ENCODE measurements around the gene RAB40AL.
A peak's percentile ranks its signal among the peaks of the same experiment; 100 is the strongest.
"Not testable (repeated sequence)": the region's sequence is repeated elsewhere in the genome, so short reads cannot be mapped to it uniquely, and the experiment has no call there.

Gene RAB40AL, protein sequence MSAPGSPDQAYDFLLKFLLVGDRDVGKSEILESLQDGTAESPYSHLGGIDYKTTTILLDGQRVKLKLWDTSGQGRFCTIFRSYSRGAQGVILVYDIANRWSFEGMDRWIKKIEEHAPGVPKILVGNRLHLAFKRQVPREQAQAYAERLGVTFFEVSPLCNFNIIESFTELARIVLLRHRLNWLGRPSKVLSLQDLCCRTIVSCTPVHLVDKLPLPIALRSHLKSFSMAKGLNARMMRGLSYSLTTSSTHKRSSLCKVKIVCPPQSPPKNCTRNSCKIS

DNA sequence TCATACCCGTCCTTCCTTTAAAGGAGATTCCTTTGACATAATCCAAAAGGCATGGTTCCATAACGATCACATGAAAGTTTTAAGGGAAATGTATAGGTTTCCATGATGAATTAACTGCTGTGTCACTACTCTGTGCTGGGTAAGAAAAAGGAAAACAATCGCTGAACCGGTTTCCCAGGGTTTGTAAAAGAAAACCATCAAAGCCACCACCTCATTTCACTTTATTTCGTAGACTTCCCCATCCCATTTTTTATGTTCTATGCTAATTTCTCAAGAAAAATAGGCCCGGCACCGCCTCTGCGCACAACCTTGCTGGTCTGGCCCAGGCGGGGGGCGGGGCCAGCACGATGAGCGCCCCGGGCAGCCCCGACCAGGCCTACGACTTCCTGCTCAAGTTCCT is at the start of gene RAB40AL:
Gene RAB40AL, plus strand, starts transcription at position 301 of the 400 bp plus-strand sequence. Its CDS starts 47 bp downstream, at position 348.
- DNase-seq = not testable (repeated sequence)

DNA sequence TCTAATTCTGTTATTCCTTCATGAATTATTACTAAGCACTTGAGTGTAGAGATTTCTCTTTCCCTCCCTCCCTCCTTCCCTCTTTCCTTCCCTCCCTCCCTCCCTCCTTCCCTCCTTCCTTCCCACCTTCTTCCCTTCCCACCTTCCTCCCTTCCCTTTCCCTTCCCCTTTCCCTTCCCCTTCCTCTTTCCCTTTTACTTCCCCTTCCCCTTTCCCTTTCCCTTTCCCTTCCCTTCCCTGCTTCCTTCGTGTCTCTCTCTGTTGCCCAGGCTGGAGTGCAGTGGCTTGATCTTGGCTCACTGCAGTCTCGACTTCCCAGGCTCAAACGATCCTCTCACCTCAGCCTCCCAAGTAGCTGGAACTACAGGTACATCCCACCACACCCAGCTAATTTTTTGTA is 49.4 kb upstream of the RAB40AL start:
- DNase-seq = no peak

DNA sequence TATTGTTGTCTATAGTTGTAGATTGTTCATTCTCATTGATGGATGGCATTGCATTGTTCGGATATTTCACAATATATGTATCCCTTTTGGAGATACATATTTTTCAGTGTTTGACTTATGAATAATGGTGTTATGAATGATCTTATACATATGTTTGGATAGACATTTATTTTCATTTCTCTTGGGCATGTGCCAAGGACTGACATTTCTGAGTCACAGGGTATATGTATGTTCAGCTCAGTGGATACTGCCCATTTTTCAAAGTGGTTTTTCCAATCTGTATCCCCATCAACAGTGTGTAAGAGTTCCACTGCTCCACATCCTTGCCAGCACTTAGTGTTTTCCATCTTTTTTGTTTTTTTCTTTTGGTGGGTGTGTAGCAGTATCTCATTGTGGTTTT is 45.0 kb upstream of the RAB40AL start:
- DNase-seq = no peak

DNA sequence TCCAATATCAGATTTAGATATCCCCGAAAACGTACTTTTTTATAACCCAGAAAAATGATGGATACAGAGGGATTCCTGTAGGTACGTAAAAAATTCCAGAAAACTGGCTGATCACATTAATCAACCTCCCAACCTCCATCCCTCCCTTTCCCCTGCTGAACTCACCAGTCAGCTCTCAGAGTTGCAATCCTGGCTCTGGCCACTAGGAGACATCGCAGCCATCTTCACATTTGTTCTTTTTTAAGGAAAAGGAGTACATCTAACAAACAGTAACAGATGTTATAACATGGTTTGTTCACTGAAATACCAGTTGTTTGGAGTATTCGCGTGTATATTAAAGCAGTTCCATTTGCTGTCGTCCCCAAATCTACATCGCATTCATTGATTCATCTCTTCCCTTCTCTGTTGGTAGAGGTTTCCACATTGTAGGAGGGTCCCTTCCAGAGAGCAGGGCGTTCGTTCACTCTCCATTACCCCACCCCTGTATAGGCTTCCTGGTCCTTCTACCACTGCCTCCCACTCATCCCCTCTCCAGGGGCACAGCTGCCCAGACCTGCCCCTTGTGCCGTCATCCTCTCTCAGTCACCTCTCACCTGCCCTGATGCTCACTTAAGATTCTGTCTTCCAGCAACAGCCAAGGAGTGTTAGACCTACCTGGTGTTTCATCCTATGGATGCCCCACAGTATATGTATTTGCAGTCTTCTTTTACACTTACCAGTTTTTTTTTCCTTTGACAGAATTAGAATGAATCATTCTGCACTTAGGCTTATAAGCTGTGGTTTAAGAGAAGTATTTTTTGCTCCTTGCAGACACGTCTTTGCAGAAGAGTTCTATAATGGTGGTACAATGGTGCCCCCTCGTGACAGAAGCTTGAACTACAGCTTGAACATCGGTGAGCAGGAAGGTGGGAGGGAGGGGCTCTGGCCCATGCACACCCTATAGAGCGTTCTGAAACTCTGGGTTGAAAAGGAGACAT is 36.8 kb upstream of the RAB40AL start:
- DNase-seq = peak; percentile 3 to 63 (median 48)

DNA sequence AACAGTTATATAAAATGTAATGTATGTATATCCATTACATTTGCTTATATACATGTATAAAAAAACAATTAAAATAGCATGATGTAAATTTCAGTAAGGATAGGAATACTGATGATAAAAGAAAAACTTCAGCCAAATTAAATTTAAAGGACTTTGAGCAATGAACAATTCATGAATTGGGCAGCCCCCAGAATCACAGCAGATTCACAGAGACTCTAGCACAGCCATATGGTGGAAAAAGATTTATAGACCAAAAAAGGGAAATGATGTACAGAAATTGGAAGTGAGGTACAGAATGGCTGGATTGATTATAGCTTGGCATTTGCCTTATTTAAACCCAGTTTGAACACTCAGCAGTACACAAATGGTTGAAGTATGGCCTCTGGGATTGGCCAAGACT is 34.7 kb upstream of the RAB40AL start:
- no peak for DNase-seq

DNA sequence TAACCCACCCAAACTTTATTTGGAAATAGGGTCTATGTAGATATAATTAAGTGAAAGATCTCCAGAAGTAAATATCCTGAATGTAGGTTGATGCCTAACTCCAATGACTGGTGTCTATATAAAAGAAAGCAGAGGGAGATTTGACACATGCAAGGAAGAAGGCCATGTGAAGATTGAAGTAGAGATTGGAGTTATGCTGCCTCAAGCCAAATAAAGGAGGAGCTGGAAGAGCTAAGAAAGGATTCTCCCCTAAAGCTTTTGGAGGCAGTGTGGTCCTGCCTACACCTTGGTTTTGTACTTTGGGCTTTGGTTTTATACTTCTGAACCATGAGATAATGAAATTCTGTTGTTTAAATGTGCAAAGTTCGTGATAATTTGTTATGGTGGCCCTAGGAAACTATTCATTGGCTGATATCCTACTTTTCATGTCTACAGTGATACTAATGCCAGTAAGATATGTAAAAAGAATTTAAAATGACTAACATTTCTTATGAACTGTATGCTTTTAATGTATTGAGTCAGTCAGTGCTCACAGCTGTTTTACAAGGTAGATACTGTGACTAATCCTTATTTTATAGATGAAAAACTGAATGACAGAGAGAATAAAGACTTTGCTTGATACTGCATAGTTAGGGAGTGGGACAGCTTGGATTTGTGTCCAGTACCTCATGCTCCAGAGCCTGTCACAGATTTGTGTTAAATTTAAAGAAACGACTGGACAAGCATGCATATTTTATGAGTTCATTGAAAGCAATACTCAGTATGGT is 5.9 kb upstream of the RAB40AL start:
- DNase-seq = no peak

DNA sequence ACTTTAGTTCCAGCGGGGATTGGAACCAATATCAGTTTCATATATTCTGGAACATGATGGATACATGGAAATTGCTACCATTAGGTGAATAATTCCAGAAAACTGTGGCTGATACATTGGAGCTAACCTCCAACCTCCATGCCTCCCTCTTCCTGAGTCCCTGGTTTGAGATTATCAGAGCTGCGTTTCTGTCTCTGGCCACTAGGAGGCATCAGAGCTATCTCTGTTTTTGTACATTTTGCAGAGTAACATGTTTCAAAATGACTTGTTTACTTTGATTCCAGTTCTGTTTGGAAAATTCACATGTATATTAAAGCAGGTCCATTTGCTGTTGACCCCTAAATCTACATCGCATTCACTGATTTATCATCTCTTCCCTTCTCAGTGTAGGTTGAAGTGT is 2.4 kb upstream of the RAB40AL start:
- DNase-seq = peak in 2 of 4 experiments; percentile 0 to 2

DNA sequence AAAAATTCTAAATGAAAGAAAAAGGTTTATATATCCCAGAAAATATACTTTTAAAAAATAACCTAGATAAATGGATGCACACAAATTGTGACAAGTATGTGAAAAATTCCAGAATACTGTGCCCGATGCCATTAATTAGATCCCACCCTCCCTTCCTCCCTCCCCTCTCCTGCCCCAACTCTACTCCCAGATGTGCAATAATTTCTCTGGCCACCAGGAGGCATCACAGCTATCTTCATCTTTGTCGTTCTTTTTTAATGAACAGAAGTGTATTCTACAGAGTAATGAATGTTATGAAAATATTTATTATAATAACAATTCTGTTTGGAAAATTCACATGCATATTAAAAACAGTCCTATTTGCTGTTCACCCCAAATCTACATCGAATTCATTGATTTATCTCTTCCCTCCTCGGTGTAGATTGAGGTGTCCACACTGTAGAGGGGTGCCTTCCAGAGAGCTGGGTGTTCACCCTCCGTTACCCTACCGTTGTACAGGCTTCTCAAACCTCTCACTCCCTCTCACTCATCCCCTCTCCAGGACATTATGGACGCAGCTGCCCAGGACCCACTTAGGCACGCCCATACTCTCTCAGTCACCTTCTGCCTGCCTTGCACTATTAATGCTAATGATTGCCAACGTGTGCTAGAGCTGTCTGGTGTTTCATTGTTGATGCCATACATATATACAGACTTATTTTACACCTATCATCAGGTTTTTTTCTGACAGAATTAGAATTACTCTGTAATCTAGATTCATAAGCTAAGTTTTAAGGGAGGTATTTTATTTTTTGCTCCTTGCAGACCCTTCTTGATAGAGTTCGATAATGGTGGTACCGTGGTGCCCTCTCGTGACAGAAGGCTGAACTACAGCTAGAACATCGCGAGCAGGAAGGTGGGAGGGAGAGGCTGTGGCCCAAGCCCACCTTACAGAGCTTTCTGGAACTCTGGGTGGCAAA is 14.1 kb downstream of the RAB40AL start:
- peak; percentile 0 to 26 (median 15) for DNase-seq

DNA sequence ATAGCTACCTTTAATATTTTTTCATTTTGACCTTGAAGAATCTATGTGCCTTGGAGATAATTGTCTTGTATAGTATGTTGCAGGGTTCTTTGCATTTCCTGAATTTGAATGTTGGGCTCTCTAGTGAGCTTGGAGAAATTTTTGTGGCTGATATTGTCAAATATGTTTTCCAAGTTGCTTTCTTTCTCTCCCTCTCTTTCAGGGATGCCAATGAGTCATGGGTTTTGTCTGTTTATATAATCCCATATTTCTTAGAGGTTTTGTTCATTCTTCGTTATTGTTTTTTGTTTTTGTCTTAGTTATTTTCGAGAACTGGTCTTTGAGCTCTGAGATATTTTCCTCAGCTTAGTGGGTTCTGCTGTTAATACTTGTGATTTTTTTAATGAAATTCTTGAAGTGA is 20.7 kb downstream of the RAB40AL start:
- no peak for DNase-seq

DNA sequence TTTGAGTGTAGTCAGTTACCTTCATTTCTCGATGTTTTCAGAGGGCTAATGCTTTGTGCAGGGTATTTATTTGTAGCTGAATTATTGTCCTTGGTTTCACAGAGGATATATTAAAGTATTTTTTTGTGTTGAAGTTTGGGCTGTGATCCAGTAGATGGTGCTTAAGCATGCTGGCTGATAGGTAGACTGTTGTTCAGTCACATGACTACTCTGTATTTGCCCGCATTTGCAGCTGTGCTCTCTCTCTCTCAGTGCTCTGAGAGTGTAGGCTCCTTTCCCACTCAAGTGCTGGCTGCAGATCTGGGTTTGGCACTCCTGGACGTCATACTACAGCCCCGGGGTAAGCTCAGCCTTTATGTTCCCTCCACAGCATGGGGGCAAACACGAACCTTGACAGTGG is 21.7 kb downstream of the RAB40AL start:
- no peak for DNase-seq

DNA sequence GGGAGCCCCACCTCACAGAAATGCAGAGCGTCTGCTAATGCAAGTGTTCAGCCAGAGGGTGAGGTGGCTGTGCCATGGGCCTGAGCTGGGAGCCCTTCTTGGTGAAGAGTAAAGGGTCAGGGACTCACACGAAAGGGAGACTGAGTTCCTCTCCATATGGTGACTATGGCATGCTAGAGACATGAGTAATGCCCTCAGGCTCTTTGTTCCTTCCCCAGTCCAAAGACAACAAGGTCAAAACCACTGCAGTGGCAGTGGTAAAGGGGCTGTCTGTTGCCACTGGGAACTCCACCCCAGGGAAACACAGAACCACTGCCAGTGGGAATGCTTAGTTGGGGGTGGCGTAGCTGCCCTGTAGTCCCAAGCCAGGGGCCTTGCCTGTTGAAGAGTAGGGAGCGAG is 22.4 kb downstream of the RAB40AL start:
- DNase-seq = no peak

DNA sequence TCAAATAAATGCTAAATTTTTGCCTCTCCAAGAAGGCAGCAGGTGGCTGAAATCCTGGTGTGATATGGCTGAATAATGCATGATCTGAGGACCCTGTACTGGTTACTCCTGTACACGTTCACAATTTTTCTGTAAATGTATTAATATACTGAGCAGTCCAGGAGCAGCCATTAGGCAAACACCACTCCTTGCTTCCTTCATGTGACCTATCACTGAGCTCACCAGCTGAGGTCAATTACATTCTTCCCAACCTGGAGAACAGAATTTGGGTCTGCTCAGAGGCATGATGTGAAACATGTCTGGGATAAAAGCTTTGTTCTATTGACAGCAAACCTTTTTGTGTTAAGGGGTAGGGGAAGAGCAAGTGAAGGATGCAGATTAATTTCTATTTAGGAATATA is 26.9 kb downstream of the RAB40AL start:
- DNase-seq = no peak

DNA sequence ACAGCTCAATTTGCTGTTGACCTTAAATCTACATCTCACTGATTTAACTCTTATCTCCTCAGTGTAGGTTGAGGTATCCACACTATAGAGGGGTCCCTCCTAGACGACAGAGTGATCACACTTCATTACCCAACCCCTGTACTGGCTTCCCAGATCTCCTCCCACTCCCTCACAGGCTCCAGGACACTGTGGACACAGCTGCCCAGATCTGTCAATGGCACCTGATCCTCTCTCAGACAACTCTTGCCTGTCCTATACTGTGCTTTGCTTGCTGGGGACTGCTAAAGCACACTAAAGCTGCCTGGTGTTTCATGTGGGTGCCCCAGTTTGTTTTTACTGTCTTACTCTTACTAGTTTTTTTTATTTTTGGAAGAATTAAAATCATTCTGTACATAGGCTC is 27.9 kb downstream of the RAB40AL start:
- no peak for DNase-seq

DNA sequence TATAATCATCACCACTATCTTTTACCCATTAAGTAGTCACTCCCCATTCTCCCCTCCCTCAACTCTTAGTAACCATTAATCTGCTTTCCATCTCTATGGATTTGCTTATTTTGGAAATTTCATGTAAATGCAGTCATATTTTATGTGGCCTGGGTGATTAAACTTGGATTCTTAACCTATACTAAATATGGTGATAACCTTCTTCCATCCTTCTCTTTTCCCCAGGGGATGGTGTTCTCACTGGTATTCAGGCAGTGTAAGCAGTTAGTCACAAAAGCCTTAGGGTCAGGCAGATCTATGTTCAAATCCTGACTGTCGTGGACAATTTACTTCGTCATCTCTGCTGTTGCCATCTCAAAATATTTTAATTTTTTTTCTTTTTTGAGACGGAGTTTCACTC is 29.6 kb downstream of the RAB40AL start:
- DNase-seq = no peak

DNA sequence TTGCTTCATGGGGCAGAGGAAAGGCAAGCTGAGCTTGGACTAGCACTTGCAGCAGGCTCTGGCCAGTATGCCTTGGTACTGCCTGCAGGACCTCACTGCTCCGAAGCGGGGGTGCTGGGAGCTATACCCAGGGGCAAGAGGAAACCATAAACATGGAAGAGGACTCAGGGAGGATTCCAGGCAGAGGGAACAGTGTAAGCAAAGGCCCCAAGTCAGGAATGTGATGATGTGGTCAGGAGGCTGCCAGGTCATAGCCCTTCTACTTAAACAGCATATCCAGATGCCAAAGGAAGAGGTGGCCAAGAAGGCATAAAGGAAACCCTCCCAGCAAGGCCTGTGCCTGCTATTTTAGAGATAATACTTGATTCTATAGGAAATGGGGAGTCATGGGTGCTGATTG is 31.1 kb downstream of the RAB40AL start:
- DNase-seq = no peak

DNA sequence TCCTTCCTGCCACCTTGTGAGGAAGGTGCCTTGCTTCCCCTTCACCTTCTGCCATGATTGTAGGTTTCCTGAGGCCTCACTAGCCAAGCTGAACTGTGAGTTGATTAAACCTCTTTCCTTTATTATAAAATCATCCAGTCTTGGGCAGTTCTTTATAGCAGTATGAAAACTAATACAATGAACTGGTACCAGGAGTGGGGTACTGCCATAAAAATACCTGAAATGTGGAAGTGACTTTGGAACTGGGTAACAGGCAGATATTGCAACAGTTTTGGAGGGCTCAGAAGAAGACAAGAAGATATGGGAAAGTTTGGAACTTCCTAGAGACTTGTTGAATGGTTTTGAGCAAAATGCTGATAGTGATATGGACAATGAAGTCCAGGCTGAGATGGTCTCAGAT is 34.5 kb downstream of the RAB40AL start:
- DNase-seq = not testable (repeated sequence)

DNA sequence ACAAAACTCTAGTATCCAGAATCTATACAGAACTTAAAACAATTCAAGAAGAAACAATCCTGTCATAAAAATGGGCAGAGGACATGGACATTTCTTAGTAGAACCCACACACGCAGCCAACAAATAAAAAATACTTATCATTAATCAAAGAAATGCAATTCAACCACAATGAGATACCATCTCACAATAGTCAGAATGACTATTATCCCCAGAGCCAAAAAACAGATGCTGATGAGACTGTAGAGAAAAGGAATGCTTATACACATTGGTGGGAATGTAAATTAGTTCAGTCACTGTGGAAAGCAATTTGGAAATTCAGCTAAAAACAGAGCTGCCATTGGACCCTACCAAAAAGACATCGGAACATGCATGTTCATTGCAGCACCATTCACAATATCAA is 37.9 kb downstream of the RAB40AL start:
- DNase-seq = no peak

DNA sequence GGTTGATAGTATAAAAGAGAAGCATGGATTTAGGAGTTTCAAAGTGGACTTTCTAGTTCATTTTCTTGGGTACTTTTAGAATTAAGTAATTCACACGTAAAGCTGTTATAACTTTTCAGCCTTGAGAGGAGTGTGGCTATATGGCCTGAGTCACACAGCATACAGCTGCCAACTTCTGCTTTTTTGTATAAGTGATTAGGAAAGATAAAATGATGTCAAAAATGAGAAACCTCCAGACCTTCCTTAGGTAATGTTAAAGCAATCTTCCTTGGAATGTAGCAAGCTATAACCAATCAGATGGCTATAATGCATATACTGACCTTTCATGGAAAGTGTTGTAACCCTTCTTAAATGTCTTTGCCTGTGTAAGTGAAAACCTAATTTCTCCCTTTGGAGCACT is 39.2 kb downstream of the RAB40AL start:
- DNase-seq = no peak

DNA sequence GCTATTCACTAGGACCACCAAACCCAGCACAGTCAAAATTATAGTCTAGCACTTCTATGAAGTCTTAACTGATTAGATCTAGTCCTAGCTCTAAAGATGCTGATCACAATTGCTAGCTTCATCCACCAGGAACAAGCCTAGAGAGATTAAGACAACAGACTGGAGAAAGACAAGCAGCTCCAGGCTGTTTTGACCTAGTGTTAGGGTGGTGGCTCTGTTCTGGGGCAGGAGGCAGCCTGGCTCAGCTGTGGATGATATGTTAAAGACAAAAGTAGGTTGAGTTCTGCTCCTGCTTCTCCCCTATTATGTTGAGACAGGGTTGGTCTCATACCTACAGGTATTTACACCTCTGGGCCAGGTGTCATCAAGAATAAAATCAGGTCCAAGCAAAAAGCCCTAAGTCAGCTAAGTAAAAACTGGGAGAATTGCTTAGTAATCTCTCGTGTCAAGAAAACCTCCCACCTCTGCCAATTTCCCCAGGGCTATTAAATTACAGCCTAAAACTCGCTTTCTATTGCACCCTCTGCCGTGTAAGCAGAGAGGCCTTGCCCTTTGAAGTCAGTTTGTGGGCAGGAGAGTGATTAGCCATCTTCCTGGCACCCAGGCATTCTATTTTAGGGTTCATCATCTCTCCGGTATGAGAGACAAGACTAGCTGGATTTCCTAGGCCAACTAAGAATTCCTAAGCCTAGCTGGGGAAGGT is 39.9 kb downstream of the RAB40AL start:
- DNase-seq = no peak

DNA sequence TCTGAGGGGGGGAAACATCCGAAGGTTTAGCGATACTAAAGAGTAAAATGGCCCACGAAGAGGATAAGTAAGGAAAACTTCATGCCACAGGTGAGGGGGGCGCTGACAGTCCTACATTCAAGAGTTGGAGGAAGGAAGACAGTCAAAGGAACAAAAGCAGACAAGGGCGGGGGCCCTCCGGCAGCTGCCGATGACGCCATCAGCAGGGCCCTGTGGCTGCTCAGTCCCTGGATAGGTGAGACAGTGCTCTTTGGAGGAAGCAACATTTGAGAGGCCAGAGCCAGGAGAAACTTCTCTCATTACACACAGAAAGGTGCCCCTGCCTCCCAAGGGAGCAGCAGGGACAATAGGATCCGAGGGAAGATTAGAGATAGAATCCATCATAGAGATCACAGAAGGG is 41.5 kb downstream of the RAB40AL start:
- no peak for DNase-seq

DNA sequence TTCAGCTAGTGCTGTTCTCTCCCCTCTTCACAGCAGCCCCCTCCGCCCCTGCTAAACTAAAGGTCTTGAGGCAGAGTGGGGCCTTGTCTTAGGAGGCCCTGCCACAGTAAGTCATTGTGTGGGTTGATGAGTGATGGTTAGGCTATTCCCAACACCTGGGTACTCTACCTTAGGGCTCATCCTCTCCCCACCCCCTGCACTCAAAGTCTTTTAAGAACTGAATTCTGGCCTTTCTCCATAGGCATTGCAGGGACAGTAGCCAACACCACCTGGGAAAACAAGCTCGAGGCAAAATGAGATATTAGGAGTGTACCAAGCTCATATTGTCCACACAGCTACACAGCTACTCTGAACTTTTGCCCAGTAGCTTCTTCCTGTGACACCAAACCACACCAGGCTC is 42.5 kb downstream of the RAB40AL start:
- DNase-seq = no peak

DNA sequence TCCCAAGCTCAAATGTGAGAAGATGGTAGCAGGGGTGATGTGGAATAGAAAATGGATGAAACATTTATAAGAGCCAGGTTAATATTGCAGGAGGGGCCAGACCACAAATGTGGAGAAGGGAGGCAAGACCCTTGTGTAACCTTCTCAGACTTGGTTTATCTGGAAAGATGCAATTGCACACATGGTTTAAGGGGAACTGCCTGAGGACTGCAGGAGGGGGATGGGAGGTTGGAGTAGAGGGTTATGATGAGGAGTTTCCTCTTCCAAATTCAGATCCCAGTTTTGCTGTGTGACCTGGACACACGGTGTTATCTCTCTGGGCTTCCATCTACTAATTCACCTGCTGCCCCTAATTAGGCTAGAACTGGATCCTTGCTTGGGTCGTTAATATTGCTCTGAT is 46.1 kb downstream of the RAB40AL start:
- DNase-seq = no peak

All from activated naive CD4-positive, alpha-beta T cell (primary cell).